ENCODE measurements around the gene TCF7. TPM values are rescaled to one million over a fixed set of nuclear protein-coding genes. Genes with fewer than 3 reads are reported as not detected.
A peak's percentile ranks its signal among the peaks of the same experiment; 100 is the strongest.

TCF7 gene
- total RNA-seq, 5 donors from 2014 or later (not counting 1 experiment from before 2014, with no cell fraction given), result 503 to 749 (median 693) TPM

- Histone ChIP-seq H3K27me3 (replicated peaks in 1 of 2; ENCODE audit: control insufficient read depth in 2 of 2, extremely low read depth in 1 of 2, insufficient read depth in 2 of 2, low read length in 1 of 2) (no peaks in the 10 kb centered on the region), H3K9me3 (no peaks in the 10 kb centered on the region), H3K4me3 (ENCODE audit: control insufficient read depth in 1 of 2, extremely low read depth in 1 of 2, low read length in 1 of 2) (peak overlapping the region; percentile 91 to 93), H3K4me1 (ENCODE audit: control insufficient read depth in 1 of 2, extremely low read depth in 1 of 2, insufficient read depth in 2 of 2, low read length in 2 of 2) (peaks cover 62 to 100% of the 10 kb centered on the region in 2 experiments), H3K27ac (ENCODE audit: low read length) (peak overlapping the region; percentile 69), H3K36me3 (ENCODE audit: control insufficient read depth in 2 of 2, extremely low read depth in 1 of 2, insufficient read depth in 1 of 2, low read length in 1 of 2) (peaks cover 32 to 80% of the 10 kb centered on the region in 2 donors)
- Mint-ChIP-seq H3K4me3 (peak overlapping the region; percentile 88 to 99 (median 92)), H3K4me1 (peaks cover 90 to 99% (median 97%) of the 10 kb centered on the region in 3 donors), H3K27me3 (no peaks in the 10 kb centered on the region), H3K9me3 (no peaks in the 10 kb centered on the region), H3K36me3 (peaks cover 62% of the 10 kb centered on the region), H3K27ac (peak overlapping the region; percentile 92 to 97)
- ChIA-PET POLR2A (interaction anchor here (0.5 to 1.1 kb wide), 10 partner anchors 10 to 90 kb away, joined by 3 to 4 read pairs (median 3); partner anchors contain the start of genes SKP1 (in 1 of the 2) and TCF7 (in 1 of the 2)), CTCF (interaction anchor here (0.6 to 2.7 kb wide), 13 partner anchors 8 to 506 kb away, joined by 3 to 9 read pairs (median 4); partner anchors contain the start of gene TCF7 (in 1 of the 2))
- WGBS (ENCODE audit: insufficient coverage), result 61% methylated on average over 2 of the region's 8 CpGs
- peak in 30 of 35 experiments; percentile 39 to 74 (median 57) for DNase-seq
- peak; percentile 8 to 48 (median 22) for ATAC-seq (replicated peaks in 1 of 4)
Measured at GRCh38 chr5:134124289-134125038, 10.0 kb downstream of the TCF7 start.

- ChIA-PET POLR2A (interaction anchor here (0.5 to 1.1 kb wide), 10 partner anchors 11 to 95 kb away, joined by 3 to 4 read pairs (median 3); partner anchors contain the start of genes SKP1 (in 1 of the 2) and TCF7 (in 1 of the 2)), CTCF (interaction anchor here (0.6 to 1.7 kb wide), 12 partner anchors 10 to 505 kb away, joined by 3 to 9 read pairs (median 4); partner anchors contain the start of gene TCF7 (in 1 of the 2))
- no peak for DNase-seq
- Histone ChIP-seq H3K27ac (ENCODE audit: low read length) (peak overlapping the region; percentile 69), H3K36me3 (ENCODE audit: control insufficient read depth in 2 of 2, extremely low read depth in 1 of 2, insufficient read depth in 1 of 2, low read length in 1 of 2) (peaks cover 28 to 79% of the 10 kb centered on the region in 2 donors), H3K9me3 (no peaks in the 10 kb centered on the region), H3K4me3 (ENCODE audit: control insufficient read depth in 1 of 2, extremely low read depth in 1 of 2, low read length in 1 of 2) (peak overlapping the region; percentile 60 to 91), H3K4me1 (ENCODE audit: control insufficient read depth in 1 of 2, extremely low read depth in 1 of 2, insufficient read depth in 2 of 2, low read length in 2 of 2) (peaks cover 66 to 100% of the 10 kb centered on the region in 2 experiments), H3K27me3 (replicated peaks in 1 of 2; ENCODE audit: control insufficient read depth in 2 of 2, extremely low read depth in 1 of 2, insufficient read depth in 2 of 2, low read length in 1 of 2) (no peaks in the 10 kb centered on the region)
- H3K36me3 Mint-ChIP-seq, result peaks cover 58% of the 10 kb centered on the region
- no peaks in the 10 kb centered on the region for H3K9me3 Mint-ChIP-seq
- 21% methylated on average over 13 of the region's 14 CpGs for WGBS (ENCODE audit: insufficient coverage)
- H3K27ac Mint-ChIP-seq, result peak overlapping the region; percentile 92 to 97
- peak overlapping the region; percentile 88 to 99 (median 92) for H3K4me3 Mint-ChIP-seq
- H3K27me3 Mint-ChIP-seq, result no peaks in the 10 kb centered on the region
- H3K4me1 Mint-ChIP-seq, result peaks cover 92 to 99% (median 97%) of the 10 kb centered on the region in 3 donors
- ATAC-seq (replicated peaks in 1 of 4), result no peak
Measured at GRCh38 chr5:134125039-134126015, 10.8 kb downstream of the TCF7 start.

GRCh38 chr5:134127376-134127861 is 12.9 kb downstream of the TCF7 start:
- Mint-ChIP-seq H3K9me3 (no peaks in the 10 kb centered on the region), H3K27me3 (no peaks in the 10 kb centered on the region), H3K4me1 (peaks cover 97 to 100% (median 98%) of the 10 kb centered on the region in 3 donors), H3K27ac (peak overlapping the region; percentile 92 to 97), H3K36me3 (peaks cover 57% of the 10 kb centered on the region), H3K4me3 (peak overlapping the region; percentile 88 to 99 (median 92))
- ATAC-seq (replicated peaks in 1 of 4) (peak in 1 of 4 experiments; percentile 8), DNase-seq (peak in 2 of 35 experiments; percentile 53 to 71)
- H3K4me3 ChIP-seq (ENCODE audit: control insufficient read depth in 1 of 2, extremely low read depth in 1 of 2, low read length in 1 of 2), result peak overlapping the region; percentile 65 to 91
- WGBS (ENCODE audit: insufficient coverage), result 23% methylated on average over 13 of the region's 15 CpGs
- peaks cover 19 to 82% of the 10 kb centered on the region in 2 donors for H3K36me3 ChIP-seq (ENCODE audit: control insufficient read depth in 2 of 2, extremely low read depth in 1 of 2, insufficient read depth in 1 of 2, low read length in 1 of 2)
- H3K4me1 ChIP-seq (ENCODE audit: control insufficient read depth in 1 of 2, extremely low read depth in 1 of 2, insufficient read depth in 2 of 2, low read length in 2 of 2), result peaks cover 79 to 100% of the 10 kb centered on the region in 2 experiments
- CTCF ChIA-PET, result interaction anchor here (1.0 kb wide), 3 partner anchors 10 to 27 kb away, joined by 4 to 6 read pairs (median 5); no protein-coding TSS in a partner anchor
- POLR2A ChIA-PET, result interaction anchor here (1.2 to 1.5 kb wide), 2 partner anchors 16 to 27 kb away, joined by 3 read pairs; no protein-coding TSS in a partner anchor
- peak overlapping the region; percentile 95 for H3K27ac ChIP-seq (ENCODE audit: low read length)
- no peaks in the 10 kb centered on the region for H3K27me3 ChIP-seq (replicated peaks in 1 of 2; ENCODE audit: control insufficient read depth in 2 of 2, extremely low read depth in 1 of 2, insufficient read depth in 2 of 2, low read length in 1 of 2)
- no peaks in the 10 kb centered on the region for H3K9me3 ChIP-seq

- ChIA-PET CTCF (interaction anchor here (1.2 to 3.0 kb wide), 7 partner anchors 9 to 89 kb away, joined by 3 to 13 read pairs (median 6); no protein-coding TSS in a partner anchor), POLR2A (interaction anchor here (1.1 to 1.5 kb wide), 3 partner anchors 12 to 28 kb away, joined by 3 to 4 read pairs (median 3); no protein-coding TSS in a partner anchor)
- ATAC-seq (replicated peaks in 1 of 4), result no peak
- Histone ChIP-seq H3K4me3 (ENCODE audit: control insufficient read depth in 1 of 2, extremely low read depth in 1 of 2, low read length in 1 of 2) (peak overlapping the region; percentile 65 to 91), H3K36me3 (ENCODE audit: control insufficient read depth in 2 of 2, extremely low read depth in 1 of 2, insufficient read depth in 1 of 2, low read length in 1 of 2) (peaks cover 19 to 81% of the 10 kb centered on the region in 2 donors), H3K27ac (ENCODE audit: low read length) (peak overlapping the region; percentile 95), H3K4me1 (ENCODE audit: control insufficient read depth in 1 of 2, extremely low read depth in 1 of 2, insufficient read depth in 2 of 2, low read length in 2 of 2) (peaks cover 82 to 100% of the 10 kb centered on the region in 2 experiments), H3K27me3 (replicated peaks in 1 of 2; ENCODE audit: control insufficient read depth in 2 of 2, extremely low read depth in 1 of 2, insufficient read depth in 2 of 2, low read length in 1 of 2) (no peaks in the 10 kb centered on the region), H3K9me3 (no peaks in the 10 kb centered on the region)
- no peaks in the 10 kb centered on the region for H3K27me3 Mint-ChIP-seq
- 41% methylated on average over 10 of the region's 18 CpGs for WGBS (ENCODE audit: insufficient coverage)
- no peaks in the 10 kb centered on the region for H3K9me3 Mint-ChIP-seq
- peak overlapping the region; percentile 88 to 99 (median 92) for H3K4me3 Mint-ChIP-seq
- H3K36me3 Mint-ChIP-seq, result peaks cover 58% of the 10 kb centered on the region
- peak overlapping the region; percentile 92 to 97 for H3K27ac Mint-ChIP-seq
- DNase-seq, result peak in 3 of 35 experiments; percentile 31 to 56 (median 45)
- peaks cover 98 to 100% (median 99%) of the 10 kb centered on the region in 3 donors for H3K4me1 Mint-ChIP-seq
Measured at GRCh38 chr5:134127988-134128647, 13.6 kb downstream of the TCF7 start.

GRCh38 chr5:134128648-134128995 is 14.1 kb downstream of the TCF7 start:
- no peaks in the 10 kb centered on the region for H3K9me3 Mint-ChIP-seq
- ATAC-seq (replicated peaks in 1 of 4) (no peak), DNase-seq (no peak)
- peak overlapping the region; percentile 65 to 91 for H3K4me3 ChIP-seq (ENCODE audit: control insufficient read depth in 1 of 2, extremely low read depth in 1 of 2, low read length in 1 of 2)
- peaks cover 84 to 100% of the 10 kb centered on the region in 2 experiments for H3K4me1 ChIP-seq (ENCODE audit: control insufficient read depth in 1 of 2, extremely low read depth in 1 of 2, insufficient read depth in 2 of 2, low read length in 2 of 2)
- H3K27ac Mint-ChIP-seq, result peak overlapping the region; percentile 92 to 97
- no peaks in the 10 kb centered on the region for H3K27me3 ChIP-seq (replicated peaks in 1 of 2; ENCODE audit: control insufficient read depth in 2 of 2, extremely low read depth in 1 of 2, insufficient read depth in 2 of 2, low read length in 1 of 2)
- H3K4me3 Mint-ChIP-seq, result peak overlapping the region; percentile 88 to 99 (median 92)
- H3K36me3 Mint-ChIP-seq, result peaks cover 53% of the 10 kb centered on the region
- CTCF ChIA-PET, result interaction anchor here (1.1 to 3.0 kb wide), 9 partner anchors 10 to 89 kb away, joined by 3 to 13 read pairs (median 6); no protein-coding TSS in a partner anchor
- WGBS (ENCODE audit: insufficient coverage), result no CpG with 5 or more reads among the region's 5 CpGs
- H3K36me3 ChIP-seq (ENCODE audit: control insufficient read depth in 2 of 2, extremely low read depth in 1 of 2, insufficient read depth in 1 of 2, low read length in 1 of 2), result peaks cover 17 to 81% of the 10 kb centered on the region in 2 donors
- no peaks in the 10 kb centered on the region for H3K27me3 Mint-ChIP-seq
- peaks cover 98 to 100% (median 99%) of the 10 kb centered on the region in 3 donors for H3K4me1 Mint-ChIP-seq
- POLR2A ChIA-PET, result interaction anchor here (0.8 to 1.1 kb wide), 2 partner anchors 11 to 17 kb away, joined by 3 to 4 read pairs; no protein-coding TSS in a partner anchor
- H3K27ac ChIP-seq (ENCODE audit: low read length), result peak overlapping the region; percentile 95
- no peaks in the 10 kb centered on the region for H3K9me3 ChIP-seq
